ENCODE data around the gene NCBP1.

DNA sequence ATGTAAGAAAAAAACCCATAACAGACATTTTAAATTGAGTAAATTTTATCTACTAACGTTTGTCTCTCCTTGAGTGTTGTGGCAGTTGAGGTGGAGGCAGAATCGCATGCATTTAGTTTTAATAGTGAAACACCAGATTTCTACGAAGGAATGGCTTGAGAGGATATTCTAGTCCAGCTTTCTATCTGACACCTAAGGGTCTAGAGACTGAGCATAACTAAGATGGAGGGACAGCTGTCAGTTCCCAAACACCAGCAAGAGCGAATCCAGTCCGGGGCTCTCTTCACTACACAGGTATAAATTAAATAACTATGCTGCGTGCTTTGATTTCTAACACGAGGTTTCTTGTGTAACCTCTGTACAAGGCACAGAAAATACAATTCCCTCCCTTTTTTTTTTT, 1.4 kb downstream of the NCBP1 start:
- TF ChIP-seq, protein P1, sequence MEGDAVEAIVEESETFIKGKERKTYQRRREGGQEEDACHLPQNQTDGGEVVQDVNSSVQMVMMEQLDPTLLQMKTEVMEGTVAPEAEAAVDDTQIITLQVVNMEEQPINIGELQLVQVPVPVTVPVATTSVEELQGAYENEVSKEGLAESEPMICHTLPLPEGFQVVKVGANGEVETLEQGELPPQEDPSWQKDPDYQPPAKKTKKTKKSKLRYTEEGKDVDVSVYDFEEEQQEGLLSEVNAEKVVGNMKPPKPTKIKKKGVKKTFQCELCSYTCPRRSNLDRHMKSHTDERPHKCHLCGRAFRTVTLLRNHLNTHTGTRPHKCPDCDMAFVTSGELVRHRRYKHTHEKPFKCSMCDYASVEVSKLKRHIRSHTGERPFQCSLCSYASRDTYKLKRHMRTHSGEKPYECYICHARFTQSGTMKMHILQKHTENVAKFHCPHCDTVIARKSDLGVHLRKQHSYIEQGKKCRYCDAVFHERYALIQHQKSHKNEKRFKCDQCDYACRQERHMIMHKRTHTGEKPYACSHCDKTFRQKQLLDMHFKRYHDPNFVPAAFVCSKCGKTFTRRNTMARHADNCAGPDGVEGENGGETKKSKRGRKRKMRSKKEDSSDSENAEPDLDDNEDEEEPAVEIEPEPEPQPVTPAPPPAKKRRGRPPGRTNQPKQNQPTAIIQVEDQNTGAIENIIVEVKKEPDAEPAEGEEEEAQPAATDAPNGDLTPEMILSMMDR (IDR thresholded peaks at IDR 0.05) = no peak
- TF ChIP-seq POLR2A (IDR thresholded peaks at IDR 0.05) = no peak
